Neuronal stem cell (in vitro differentiated cells): ENCODE results near the gene ANKRD13A.
A peak's percentile ranks its signal among the peaks of the same experiment; 100 is the strongest.
"Not testable (repeated sequence)": the region's sequence is repeated elsewhere in the genome, so short reads cannot be mapped to it uniquely, and the experiment has no call there.

ENCODE experiments used
- DNase-seq: peaks from one replicate; pipeline ENCODE4 v3.0.0-alpha.2; 2013; ENCODE audit warnings: low spot score
- H2AFZ ChIP-seq: one replicate; pipeline ENCODE4 v1.6.1; 2013; ENCODE audit warnings: mild to moderate bottlenecking, low read length, inconsistent platforms
- H2AK5ac ChIP-seq: 2 replicates; pipeline ENCODE4 v1.6.1; 2013; ENCODE audit warnings: low read depth, mild to moderate bottlenecking, inconsistent platforms, low read length, moderate library complexity, mixed read lengths
- H2BK120ac ChIP-seq: 2 replicates; pipeline ENCODE4 v1.6.1; 2013; ENCODE audit warnings: low read depth, mild to moderate bottlenecking, inconsistent platforms, low read length, moderate library complexity, mixed read lengths
- H2BK12ac ChIP-seq: one replicate; pipeline ENCODE4 v1.6.1; 2013; ENCODE audit warnings: low read length, inconsistent platforms
- H2BK15ac ChIP-seq: 2 replicates; pipeline ENCODE4 v1.6.1; 2013; ENCODE audit warnings: mild to moderate bottlenecking, low read length, inconsistent platforms, mixed read lengths
- H2BK5ac ChIP-seq: one replicate; pipeline ENCODE4 v1.6.1; 2013; ENCODE audit warnings: inconsistent platforms, mild to moderate bottlenecking, low read length, moderate library complexity
- H3K14ac ChIP-seq: one replicate; pipeline ENCODE4 v1.6.1; 2013; ENCODE audit warnings: low read length, inconsistent platforms
- H3K18ac ChIP-seq: 2 replicates; pipeline ENCODE4 v1.6.1; 2013; ENCODE audit warnings: low read length, inconsistent platforms
- H3K23ac ChIP-seq: 2 replicates; pipeline ENCODE4 v1.6.1; 2013; ENCODE audit warnings: low read depth, mild to moderate bottlenecking, mixed read lengths, low read length, inconsistent platforms; ENCODE audit not compliant: poor library complexity
- H3K27ac ChIP-seq: replicated peaks from 3 replicates; pipeline ENCODE4 v1.5.1; 2013; ENCODE audit warnings: low read length, inconsistent platforms
- H3K27me3 ChIP-seq, 3 experiments: 2 replicates each; pipeline ENCODE4 v1.6.1; 2013; ENCODE audit warnings: low read length in 3 of 3, mild to moderate bottlenecking in 2 of 3, inconsistent platforms in 1 of 3, low read depth in 1 of 3, mixed read lengths in 1 of 3, moderate library complexity in 1 of 3; ENCODE audit not compliant: control insufficient read depth in 3 of 3, insufficient read depth in 3 of 3
- H3K36me3 ChIP-seq, 2 donors: replicated peaks in 1 of 2; 2 replicates each; pipeline ENCODE4 v1.6.1; 2013; ENCODE audit warnings: low read length in 2 of 2; ENCODE audit not compliant: control insufficient read depth in 2 of 2, insufficient read depth in 2 of 2
- H3K4ac ChIP-seq: 2 replicates; pipeline ENCODE4 v1.6.1; 2013; ENCODE audit warnings: inconsistent platforms, mild to moderate bottlenecking, low read length, moderate library complexity
- H3K4me1 ChIP-seq, 2 donors: 1 replicate in 1 of 2; 2 replicates in 1 of 2; pipeline ENCODE4 v1.6.1; 2013; ENCODE audit warnings: low read length in 2 of 2, low read depth in 1 of 2; ENCODE audit not compliant: control insufficient read depth in 2 of 2, insufficient read depth in 1 of 2
- H3K4me2 ChIP-seq: one replicate; pipeline ENCODE4 v1.6.1; 2013; ENCODE audit warnings: mild to moderate bottlenecking, low read length, inconsistent platforms; ENCODE audit not compliant: insufficient read depth, poor library complexity, severe bottlenecking
- H3K4me3 ChIP-seq, 2 donors: 2 replicates each; pipeline ENCODE4 v1.5.1; 2013; ENCODE audit warnings: low read length in 2 of 2, mild to moderate bottlenecking in 2 of 2, inconsistent platforms in 1 of 2, moderate library complexity in 1 of 2
- H3K79me1 ChIP-seq: one replicate; pipeline ENCODE4 v1.6.1; 2013; ENCODE audit warnings: low read depth, mild to moderate bottlenecking, inconsistent platforms, low read length, moderate library complexity
- H3K9ac ChIP-seq: one replicate; pipeline ENCODE4 v1.6.1; 2013; ENCODE audit warnings: mild to moderate bottlenecking, low read depth, low read length, inconsistent platforms; ENCODE audit not compliant: poor library complexity
- H3K9me3 ChIP-seq, 2 donors: replicated peaks in 1 of 2; 2 replicates each; pipeline versions ENCODE3 to v1.6.1; 2013; ENCODE audit warnings: low read length in 2 of 2, mild to moderate bottlenecking in 2 of 2, inconsistent platforms in 1 of 2, low read depth in 1 of 2, mixed read lengths in 1 of 2, moderate library complexity in 1 of 2; ENCODE audit not compliant: control insufficient read depth in 2 of 2, insufficient read depth in 1 of 2
- H4K8ac ChIP-seq: one replicate; pipeline ENCODE4 v1.6.1; 2013; ENCODE audit warnings: low read depth, mild to moderate bottlenecking, inconsistent platforms, low read length, moderate library complexity
- H4K91ac ChIP-seq: one replicate; pipeline ENCODE4 v1.6.1; 2013; ENCODE audit warnings: low read length, low read depth, mild to moderate bottlenecking, inconsistent platforms; ENCODE audit not compliant: poor library complexity
- WGBS, 2 donors: extraction: QIAGEN DNeasy Blood & Tissue Kit; methylation state at CpG; one replicate each; pipeline ENCODE4 v1.1.7; 2013; ENCODE audit warnings: missing lambda C conversion rate in 2 of 2, mixed read lengths in 1 of 2; ENCODE audit not compliant: insufficient read length in 2 of 2, insufficient replicate concordance in 1 of 2; ENCODE audit errors: extremely low coverage in 2 of 2; 5-methylcytosine and 5-hydroxymethylcytosine counted together

Gene ANKRD13A

GRCh38 chr12:110047297-110047940, 48.2 kb downstream of the ANKRD13A start:
- Histone ChIP-seq H3K23ac (no peak overlapping the region), H3K27ac (no peak overlapping the region)

GRCh38 chr12:110048242-110049027, 49.2 kb downstream of the ANKRD13A start, which contains the start of gene C12orf76:
Gene C12orf76, minus strand, starts transcription at chr12:110048522. Its CDS starts 27 bp downstream, at chr12:110048495.
- Histone ChIP-seq H3K9me3 (no peaks in the 10 kb centered on the region), H3K9ac (peak within 1 kb of the TSS; percentile 96), H3K79me1 (peaks cover 2% of the 10 kb centered on the region), H3K23ac (peak within 1 kb of the TSS; percentile 89), H2BK5ac (peak within 1 kb of the TSS; percentile 88), H3K14ac (no peak within 1 kb of the TSS), H4K8ac (no peak within 1 kb of the TSS), H4K91ac (no peak within 1 kb of the TSS), H2AK5ac (no peak within 1 kb of the TSS), H3K4me3 (peak within 1 kb of the TSS; percentile 72 to 91), H2BK15ac (no peak within 1 kb of the TSS), H2BK120ac (no peak within 1 kb of the TSS), H2BK12ac (no peak within 1 kb of the TSS), H3K18ac (peak within 1 kb of the TSS; percentile 79), H3K36me3 (peaks cover 0 to 4% of the 10 kb centered on the region in 2 donors), H3K27ac (peak within 1 kb of the TSS; percentile 35), H3K4ac (no peak within 1 kb of the TSS), H2AFZ (peak within 1 kb of the TSS; percentile 90), H3K4me2 (peak within 1 kb of the TSS; percentile 51), H3K4me1 (peaks cover 2 to 4% of the 10 kb centered on the region in 2 donors), H3K27me3 (no peaks in the 10 kb centered on the region)
- DNase-seq, result peak; percentile 75
- 100% methylated on average over 1 of the region's 47 CpGs for WGBS, 2 donors

More at GRCh38 chr12:110047297-110047940, 48.2 kb downstream of the ANKRD13A start:
- Histone ChIP-seq H3K9ac (no peak overlapping the region), H3K79me1 (peaks cover 2% of the 10 kb centered on the region), H3K27me3 (no peaks in the 10 kb centered on the region), H3K36me3 (peaks cover 0 to 7% of the 10 kb centered on the region in 2 donors), H2AK5ac (no peak overlapping the region), H3K4me2 (peak overlapping the region; percentile 51), H2BK15ac (no peak overlapping the region), H3K4me1 (peaks cover 2 to 6% of the 10 kb centered on the region in 2 donors), H3K18ac (no peak overlapping the region), H3K4me3 (peak overlapping the region; percentile 72 to 91), H4K8ac (no peak overlapping the region), H2BK5ac (no peak overlapping the region), H2BK12ac (no peak overlapping the region), H3K9me3 (no peaks in the 10 kb centered on the region), H4K91ac (no peak overlapping the region), H2AFZ (no peak overlapping the region), H3K4ac (no peak overlapping the region), H3K14ac (no peak overlapping the region), H2BK120ac (no peak overlapping the region)
- no peak for DNase-seq
- no CpG with 5 or more reads among the region's 14 CpGs for WGBS, 2 donors

GRCh38 chr12:110049034-110049433, 49.8 kb downstream of the ANKRD13A start:
- peak overlapping the region; percentile 90 for H2AFZ ChIP-seq
- not testable (repeated sequence) for H3K4me1 ChIP-seq, H3K9ac ChIP-seq, H3K79me1 ChIP-seq, H3K27ac ChIP-seq, H2BK5ac ChIP-seq, H2BK120ac ChIP-seq, H2BK12ac ChIP-seq, H3K23ac ChIP-seq, H3K4ac ChIP-seq, H2AK5ac ChIP-seq, H4K8ac ChIP-seq, H3K14ac ChIP-seq, H2BK15ac ChIP-seq, H4K91ac ChIP-seq, DNase-seq, H3K9me3 ChIP-seq, H3K36me3 ChIP-seq, H3K18ac ChIP-seq, H3K27me3 ChIP-seq
- H3K4me2 ChIP-seq, result peak overlapping the region; percentile 51
- H3K4me3 ChIP-seq, result peak overlapping the region in 1 of 2 donors; percentile 72
- 100% methylated on average over 1 of the region's 11 CpGs for WGBS, 2 donors

- H3K23ac ChIP-seq, H2BK15ac ChIP-seq, DNase-seq, H2BK12ac ChIP-seq, H3K4me1 ChIP-seq, H2AK5ac ChIP-seq, H3K9me3 ChIP-seq, H3K9ac ChIP-seq, H3K4me3 ChIP-seq, H3K18ac ChIP-seq, H4K91ac ChIP-seq, H2BK5ac ChIP-seq, H3K79me1 ChIP-seq, H2BK120ac ChIP-seq, H3K4me2 ChIP-seq, H3K14ac ChIP-seq, H3K4ac ChIP-seq, H3K27ac ChIP-seq, H3K27me3 ChIP-seq, H3K36me3 ChIP-seq, H4K8ac ChIP-seq: not testable (repeated sequence)
- WGBS, 2 donors, result no CpG with 5 or more reads among the region's 9 CpGs
- H2AFZ ChIP-seq, result peak overlapping the region; percentile 90
Measured at GRCh38 chr12:110049666-110050065, 50.4 kb downstream of the ANKRD13A start.
